Measurements from ENCODE around the gene TLN1. TPM values are rescaled to one million over a fixed set of nuclear protein-coding genes. Genes with fewer than 3 reads are reported as not detected.

Gene TLN1
- total and polyA plus RNA-seq, 5 donors from 2014 or later = 33.7 to 277 (median 35.9) TPM

DNA sequence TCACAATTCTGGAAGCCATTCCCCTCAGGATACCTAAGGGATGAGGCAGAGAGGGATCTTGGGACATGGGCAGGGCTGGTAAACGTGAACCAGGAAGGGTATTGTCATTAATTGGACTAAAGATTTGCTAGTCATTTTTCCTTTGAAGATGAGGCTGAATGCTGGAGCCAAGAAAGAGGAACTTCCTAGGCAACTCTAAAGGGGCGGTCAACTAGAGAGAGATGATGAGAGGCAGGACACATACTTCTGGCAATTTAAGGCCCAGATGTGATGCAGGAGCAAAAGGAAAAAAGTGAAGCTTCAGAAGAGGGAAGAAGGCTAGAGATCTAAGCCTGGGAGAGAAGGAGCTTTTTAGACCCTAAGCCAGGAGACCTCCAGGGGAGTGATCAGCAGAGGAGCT lies 11.5 kb upstream of the TLN1 start:
- no peaks in the 10 kb centered on the region for H3K27me3 ChIP-seq (ENCODE audit: control insufficient read depth, insufficient read depth, low read length)
- H3K36me3 ChIP-seq (ENCODE audit: control insufficient read depth, insufficient read depth, low read length) = peaks cover 56% of the 10 kb centered on the region
- no peak overlapping the region for H3K27ac ChIP-seq (ENCODE audit: insufficient read depth, low read length, poor library complexity, severe bottlenecking)
- H3K4me3 ChIP-seq (ENCODE audit: low read depth, low read length) = no peak overlapping the region
- DNase-seq (no peak), ATAC-seq (ENCODE audit: low read depth in 2 of 2) (no peak)
- Mint-ChIP-seq H3K27me3 (no peaks in the 10 kb centered on the region), H3K9me3 (no peaks in the 10 kb centered on the region), H3K4me1 (peaks cover 24 to 43% (median 39%) of the 10 kb centered on the region in 4 donors), H3K36me3 (peaks cover 37% of the 10 kb centered on the region), H3K27ac (peak overlapping the region in 2 of 3 donors; percentile 11 to 79), H3K4me3 (no peak overlapping the region)
- no peaks in the 10 kb centered on the region for H3K9me3 ChIP-seq (ENCODE audit: control insufficient read depth in 2 of 2, low read length in 2 of 2)
- peaks cover 31% of the 10 kb centered on the region for H3K4me1 ChIP-seq (ENCODE audit: control insufficient read depth, insufficient read depth, low read length, poor library complexity, severe bottlenecking)

DNA sequence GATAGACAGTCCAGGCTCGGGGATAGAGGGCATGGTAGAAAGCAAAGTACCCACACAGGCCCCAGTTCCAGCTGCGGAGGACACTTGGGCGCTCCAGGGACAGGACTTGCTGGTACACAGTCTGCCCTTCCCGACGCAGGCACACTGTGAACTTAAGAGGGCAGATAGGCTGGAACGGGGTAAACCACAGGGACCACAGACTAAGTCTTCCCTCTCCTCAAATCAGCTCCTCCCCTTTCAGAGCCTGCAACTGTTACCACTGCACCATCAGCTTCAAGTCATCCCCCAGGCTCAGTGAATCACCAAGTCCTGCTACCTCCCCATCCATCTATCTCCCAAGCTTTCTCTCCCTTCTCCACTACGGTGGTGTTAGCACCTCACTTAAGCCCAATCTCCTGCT lies 9.7 kb upstream of the TLN1 start:
- Mint-ChIP-seq H3K4me1 (peaks cover 7 to 29% (median 22%) of the 10 kb centered on the region in 4 donors), H3K4me3 (no peak overlapping the region), H3K27me3 (no peaks in the 10 kb centered on the region), H3K27ac (peak overlapping the region; percentile 33 to 86 (median 83)), H3K9me3 (no peaks in the 10 kb centered on the region), H3K36me3 (peaks cover 45% of the 10 kb centered on the region)
- DNase-seq (no peak), ATAC-seq (ENCODE audit: low read depth in 2 of 2) (no peak)
- Histone ChIP-seq H3K9me3 (ENCODE audit: control insufficient read depth in 2 of 2, low read length in 2 of 2) (no peaks in the 10 kb centered on the region), H3K27me3 (ENCODE audit: control insufficient read depth, insufficient read depth, low read length) (no peaks in the 10 kb centered on the region), H3K4me3 (ENCODE audit: low read depth, low read length) (no peak overlapping the region), H3K27ac (ENCODE audit: insufficient read depth, low read length, poor library complexity, severe bottlenecking) (no peak overlapping the region), H3K36me3 (ENCODE audit: control insufficient read depth, insufficient read depth, low read length) (peaks cover 73% of the 10 kb centered on the region), H3K4me1 (ENCODE audit: control insufficient read depth, insufficient read depth, low read length, poor library complexity, severe bottlenecking) (peaks cover 14% of the 10 kb centered on the region)

- Mint-ChIP-seq H3K36me3 (peaks cover 48% of the 10 kb centered on the region), H3K27ac (no peak overlapping the region), H3K9me3 (no peaks in the 10 kb centered on the region), H3K4me3 (no peak overlapping the region), H3K27me3 (no peaks in the 10 kb centered on the region), H3K4me1 (peaks cover 5 to 26% (median 16%) of the 10 kb centered on the region in 4 donors)
- H3K4me3 ChIP-seq (ENCODE audit: low read depth, low read length) = no peak overlapping the region
- H3K9me3 ChIP-seq (ENCODE audit: control insufficient read depth in 2 of 2, low read length in 2 of 2) = no peaks in the 10 kb centered on the region
- H3K27ac ChIP-seq (ENCODE audit: insufficient read depth, low read length, poor library complexity, severe bottlenecking) = no peak overlapping the region
- no peaks in the 10 kb centered on the region for H3K4me1 ChIP-seq (ENCODE audit: control insufficient read depth, insufficient read depth, low read length, poor library complexity, severe bottlenecking)
- no peaks in the 10 kb centered on the region for H3K27me3 ChIP-seq (ENCODE audit: control insufficient read depth, insufficient read depth, low read length)
- DNase-seq (no peak), ATAC-seq (ENCODE audit: low read depth in 2 of 2) (no peak)
- H3K36me3 ChIP-seq (ENCODE audit: control insufficient read depth, insufficient read depth, low read length) = peaks cover 82% of the 10 kb centered on the region
Observed at GRCh38 chr9:35740243-35740642, 8.2 kb upstream of the TLN1 start.

DNA sequence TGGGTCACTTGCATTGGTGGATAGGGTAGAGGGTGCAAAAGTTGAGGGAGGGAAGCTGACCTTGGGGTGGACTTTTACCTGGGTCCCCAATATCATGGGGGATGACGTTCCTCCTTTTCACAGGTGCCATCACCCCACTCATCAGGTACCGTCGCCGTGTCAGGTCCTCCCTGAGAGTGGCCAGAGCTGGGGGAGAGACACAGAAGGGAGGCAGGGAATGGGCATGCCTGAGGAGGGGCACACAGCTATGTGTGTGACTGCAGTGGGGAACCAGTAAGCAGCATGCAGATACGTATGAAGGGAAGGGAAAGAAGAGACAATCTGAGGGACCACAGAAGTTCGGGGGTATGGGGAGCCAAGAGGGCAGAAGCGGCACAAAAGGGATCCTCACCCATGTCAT lies 6.9 kb upstream of the TLN1 start:
- H3K27me3 ChIP-seq (ENCODE audit: control insufficient read depth, insufficient read depth, low read length) = no peaks in the 10 kb centered on the region
- H3K4me3 ChIP-seq (ENCODE audit: low read depth, low read length) = no peak overlapping the region
- H3K27ac ChIP-seq (ENCODE audit: insufficient read depth, low read length, poor library complexity, severe bottlenecking) = no peak overlapping the region
- Mint-ChIP-seq H3K36me3 (peaks cover 47% of the 10 kb centered on the region), H3K27me3 (no peaks in the 10 kb centered on the region), H3K4me1 (peaks cover 5 to 24% (median 17%) of the 10 kb centered on the region in 4 donors), H3K4me3 (peak overlapping the region in 1 of 4 donors; percentile 18), H3K9me3 (no peaks in the 10 kb centered on the region), H3K27ac (peak overlapping the region in 1 of 3 donors; percentile 31)
- H3K4me1 ChIP-seq (ENCODE audit: control insufficient read depth, insufficient read depth, low read length, poor library complexity, severe bottlenecking) = peaks cover 2% of the 10 kb centered on the region
- peaks cover 84% of the 10 kb centered on the region for H3K36me3 ChIP-seq (ENCODE audit: control insufficient read depth, insufficient read depth, low read length)
- H3K9me3 ChIP-seq (ENCODE audit: control insufficient read depth in 2 of 2, low read length in 2 of 2) = no peaks in the 10 kb centered on the region
- DNase-seq (no peak), ATAC-seq (ENCODE audit: low read depth in 2 of 2) (no peak)

DNA sequence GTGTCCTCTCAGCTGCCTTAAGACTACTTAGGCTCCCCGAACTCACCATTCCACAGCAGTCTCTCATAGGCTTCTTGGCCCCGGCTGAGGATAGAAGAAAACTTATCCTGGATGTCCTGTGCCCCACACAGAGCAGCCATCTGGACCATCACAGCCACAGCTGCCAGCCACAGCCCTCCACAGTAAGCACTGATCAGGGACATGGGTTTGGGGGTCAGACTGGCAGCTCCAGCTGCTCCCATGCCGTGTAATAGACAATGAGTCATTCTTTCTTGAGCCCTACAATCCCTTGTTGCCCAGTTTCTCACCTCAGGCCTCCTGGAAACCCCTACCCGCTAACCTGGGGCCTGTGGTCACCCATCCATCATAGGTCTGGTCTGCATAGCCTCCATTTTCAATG lies 6.2 kb upstream of the TLN1 start:
- no peaks in the 10 kb centered on the region for H3K9me3 ChIP-seq (ENCODE audit: control insufficient read depth in 2 of 2, low read length in 2 of 2)
- no peak overlapping the region for H3K4me3 ChIP-seq (ENCODE audit: low read depth, low read length)
- Mint-ChIP-seq H3K27me3 (no peaks in the 10 kb centered on the region), H3K4me3 (no peak overlapping the region), H3K9me3 (no peaks in the 10 kb centered on the region), H3K27ac (no peak overlapping the region), H3K36me3 (peaks cover 40% of the 10 kb centered on the region), H3K4me1 (peaks cover 9 to 27% (median 18%) of the 10 kb centered on the region in 4 donors)
- peaks cover 76% of the 10 kb centered on the region for H3K36me3 ChIP-seq (ENCODE audit: control insufficient read depth, insufficient read depth, low read length)
- no peak for DNase-seq
- peaks cover 10% of the 10 kb centered on the region for H3K4me1 ChIP-seq (ENCODE audit: control insufficient read depth, insufficient read depth, low read length, poor library complexity, severe bottlenecking)
- H3K27ac ChIP-seq (ENCODE audit: insufficient read depth, low read length, poor library complexity, severe bottlenecking) = no peak overlapping the region
- H3K27me3 ChIP-seq (ENCODE audit: control insufficient read depth, insufficient read depth, low read length) = no peaks in the 10 kb centered on the region
- no peak for ATAC-seq (ENCODE audit: low read depth in 2 of 2)

DNA sequence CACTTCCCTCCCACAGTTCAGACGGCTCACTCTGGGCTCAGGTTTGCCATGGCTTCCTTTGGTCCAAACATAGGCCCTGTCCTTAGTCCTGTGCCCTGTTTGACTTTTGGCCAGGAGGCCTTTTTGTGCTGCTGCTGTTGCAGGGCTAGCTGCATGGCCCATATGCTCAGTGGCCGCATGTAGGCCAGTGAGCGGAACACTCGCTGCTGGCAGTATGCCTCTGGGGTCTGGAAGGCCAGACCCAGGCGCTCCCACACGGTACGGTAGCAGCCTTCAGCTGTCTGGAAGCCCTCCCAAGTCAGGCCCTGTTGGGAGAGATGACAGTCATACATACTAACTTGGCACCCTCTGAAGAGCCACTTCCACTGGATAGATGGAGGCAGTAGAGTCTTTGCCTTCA lies 5.1 kb upstream of the TLN1 start:
- no peaks in the 10 kb centered on the region for H3K27me3 Mint-ChIP-seq
- DNase-seq = no peak
- no peak overlapping the region for H3K27ac ChIP-seq (ENCODE audit: insufficient read depth, low read length, poor library complexity, severe bottlenecking)
- no peaks in the 10 kb centered on the region for H3K9me3 Mint-ChIP-seq
- H3K4me3 ChIP-seq (ENCODE audit: low read depth, low read length) = no peak overlapping the region
- no peaks in the 10 kb centered on the region for H3K27me3 ChIP-seq (ENCODE audit: control insufficient read depth, insufficient read depth, low read length)
- H3K36me3 ChIP-seq (ENCODE audit: control insufficient read depth, insufficient read depth, low read length) = peaks cover 66% of the 10 kb centered on the region
- H3K4me1 ChIP-seq (ENCODE audit: control insufficient read depth, insufficient read depth, low read length, poor library complexity, severe bottlenecking) = peaks cover 16% of the 10 kb centered on the region
- H3K4me3 Mint-ChIP-seq = peak overlapping the region in 1 of 4 donors; percentile 54
- H3K9me3 ChIP-seq (ENCODE audit: control insufficient read depth in 2 of 2, low read length in 2 of 2) = no peaks in the 10 kb centered on the region
- no peak for ATAC-seq (ENCODE audit: low read depth in 2 of 2)
- peaks cover 33% of the 10 kb centered on the region for H3K36me3 Mint-ChIP-seq
- H3K4me1 Mint-ChIP-seq = peaks cover 9 to 35% (median 19%) of the 10 kb centered on the region in 4 donors
- no peak overlapping the region for H3K27ac Mint-ChIP-seq

DNA sequence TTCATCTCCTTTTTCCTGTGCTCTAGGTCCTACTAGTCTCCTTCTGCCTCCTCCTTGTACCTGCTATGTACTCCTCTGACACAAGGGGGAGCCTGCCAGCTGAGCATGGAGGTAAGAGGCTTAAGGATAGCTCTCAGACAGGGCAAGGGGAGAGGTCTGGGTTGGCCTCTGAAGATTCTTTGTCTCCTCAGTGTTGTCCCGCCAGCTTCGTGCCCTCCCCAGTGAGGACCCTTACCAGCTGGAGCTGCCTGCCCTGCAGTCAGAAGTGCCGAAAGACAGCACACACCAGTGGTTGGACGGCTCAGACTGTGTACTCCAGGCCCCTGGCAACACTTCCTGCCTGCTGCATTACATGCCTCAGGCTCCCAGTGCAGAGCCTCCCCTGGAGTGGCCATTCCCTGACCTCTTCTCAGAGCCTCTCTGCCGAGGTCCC lies 4.2 kb upstream of the TLN1 start:
- Histone ChIP-seq H3K36me3 (ENCODE audit: control insufficient read depth, insufficient read depth, low read length) (peaks cover 59% of the 10 kb centered on the region), H3K27me3 (ENCODE audit: control insufficient read depth, insufficient read depth, low read length) (no peaks in the 10 kb centered on the region), H3K9me3 (ENCODE audit: control insufficient read depth in 2 of 2, low read length in 2 of 2) (no peaks in the 10 kb centered on the region), H3K4me3 (ENCODE audit: low read depth, low read length) (no peak overlapping the region), H3K27ac (ENCODE audit: insufficient read depth, low read length, poor library complexity, severe bottlenecking) (no peak overlapping the region), H3K4me1 (ENCODE audit: control insufficient read depth, insufficient read depth, low read length, poor library complexity, severe bottlenecking) (peaks cover 22% of the 10 kb centered on the region)
- peak overlapping the region in 1 of 3 donors; percentile 44 for H3K27ac Mint-ChIP-seq
- ATAC-seq (ENCODE audit: low read depth in 2 of 2) (peak in 1 of 2 donors; percentile 9), DNase-seq (peak; percentile 51 to 85 (median 73))
- H3K4me3 Mint-ChIP-seq = peak overlapping the region in 3 of 4 donors; percentile 43 to 74 (median 57)
- no peaks in the 10 kb centered on the region for H3K27me3 Mint-ChIP-seq
- peaks cover 14 to 37% (median 22%) of the 10 kb centered on the region in 4 donors for H3K4me1 Mint-ChIP-seq
- no peaks in the 10 kb centered on the region for H3K9me3 Mint-ChIP-seq
- H3K36me3 Mint-ChIP-seq = peaks cover 29% of the 10 kb centered on the region

DNA sequence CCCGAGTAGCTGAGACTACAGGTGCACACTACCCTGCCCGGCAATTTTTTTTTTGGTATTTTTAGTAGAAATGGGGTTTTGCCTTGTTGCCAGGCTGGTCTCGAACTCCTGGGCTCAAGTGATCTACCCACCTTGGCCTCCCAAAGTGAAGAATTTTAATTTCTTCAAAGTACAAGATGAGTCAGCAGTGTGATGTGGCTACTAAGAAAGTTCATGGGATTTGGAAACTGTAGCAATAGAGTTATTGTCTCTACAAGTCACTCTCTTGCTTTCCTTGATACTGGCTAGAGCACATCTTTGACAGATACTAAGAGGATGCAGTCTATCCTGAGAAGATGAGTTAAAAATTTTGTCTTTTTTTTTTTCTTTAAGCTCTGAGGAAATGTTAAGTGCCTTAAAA lies 2.1 kb upstream of the TLN1 start:
- H3K27ac Mint-ChIP-seq = no peak overlapping the region
- H3K4me1 Mint-ChIP-seq = peaks cover 16 to 37% (median 28%) of the 10 kb centered on the region in 4 donors
- peaks cover 40% of the 10 kb centered on the region for H3K36me3 ChIP-seq (ENCODE audit: control insufficient read depth, insufficient read depth, low read length)
- no peak for DNase-seq
- no peak overlapping the region for H3K27ac ChIP-seq (ENCODE audit: insufficient read depth, low read length, poor library complexity, severe bottlenecking)
- H3K4me3 Mint-ChIP-seq = peak overlapping the region in 3 of 4 donors; percentile 7 to 54 (median 31)
- ATAC-seq (ENCODE audit: low read depth in 2 of 2) = no peak
- peaks cover 44% of the 10 kb centered on the region for H3K4me1 ChIP-seq (ENCODE audit: control insufficient read depth, insufficient read depth, low read length, poor library complexity, severe bottlenecking)
- H3K36me3 Mint-ChIP-seq = peaks cover 28% of the 10 kb centered on the region
- no peaks in the 10 kb centered on the region for H3K9me3 Mint-ChIP-seq
- H3K27me3 Mint-ChIP-seq = no peaks in the 10 kb centered on the region
- no peaks in the 10 kb centered on the region for H3K9me3 ChIP-seq (ENCODE audit: control insufficient read depth in 2 of 2, low read length in 2 of 2)
- no peaks in the 10 kb centered on the region for H3K27me3 ChIP-seq (ENCODE audit: control insufficient read depth, insufficient read depth, low read length)
- no peak overlapping the region for H3K4me3 ChIP-seq (ENCODE audit: low read depth, low read length)

All from CD4-positive, CD25-positive, alpha-beta regulatory T cell (primary cell).